ENCODE results near the gene RNF187. TPM values are rescaled to one million over a fixed set of nuclear protein-coding genes. Genes with fewer than 3 reads are reported as not detected.

The RNF187 gene
- polyA plus RNA-seq, 1 experiment: 106 TPM

DNA sequence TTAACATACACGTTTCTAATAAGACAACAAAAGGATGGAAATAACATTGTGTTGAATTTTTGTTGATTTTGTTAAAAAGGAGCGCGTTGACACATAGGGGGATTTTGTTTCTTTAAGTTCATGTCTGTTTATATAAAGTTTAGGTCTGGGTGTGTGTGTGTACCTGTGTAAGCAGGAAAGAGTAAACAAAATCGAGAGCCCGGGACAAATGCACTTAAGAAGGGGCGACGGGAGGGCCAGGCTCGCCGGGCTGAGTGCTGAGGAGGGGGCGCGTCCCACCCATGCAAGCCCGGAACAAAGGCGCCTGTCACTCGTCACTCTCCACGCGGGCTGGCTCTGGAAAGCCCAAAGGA, 41.7 kb upstream of the RNF187 start:
- ChIA-PET CTCF (no interaction called here), POLR2A (no interaction called here)
- H3K36me3 ChIP-seq (ENCODE audit: control insufficient read depth, insufficient read depth, low read length): no peaks in the 10 kb centered on the region
- peaks cover 22% of the 10 kb centered on the region for H3K27me3 ChIP-seq (ENCODE audit: control insufficient read depth, insufficient read depth, low read length)
- no peak overlapping the region for H3K4me3 ChIP-seq (ENCODE audit: low read depth, low read length)
- TF ChIP-seq, protein P1, sequence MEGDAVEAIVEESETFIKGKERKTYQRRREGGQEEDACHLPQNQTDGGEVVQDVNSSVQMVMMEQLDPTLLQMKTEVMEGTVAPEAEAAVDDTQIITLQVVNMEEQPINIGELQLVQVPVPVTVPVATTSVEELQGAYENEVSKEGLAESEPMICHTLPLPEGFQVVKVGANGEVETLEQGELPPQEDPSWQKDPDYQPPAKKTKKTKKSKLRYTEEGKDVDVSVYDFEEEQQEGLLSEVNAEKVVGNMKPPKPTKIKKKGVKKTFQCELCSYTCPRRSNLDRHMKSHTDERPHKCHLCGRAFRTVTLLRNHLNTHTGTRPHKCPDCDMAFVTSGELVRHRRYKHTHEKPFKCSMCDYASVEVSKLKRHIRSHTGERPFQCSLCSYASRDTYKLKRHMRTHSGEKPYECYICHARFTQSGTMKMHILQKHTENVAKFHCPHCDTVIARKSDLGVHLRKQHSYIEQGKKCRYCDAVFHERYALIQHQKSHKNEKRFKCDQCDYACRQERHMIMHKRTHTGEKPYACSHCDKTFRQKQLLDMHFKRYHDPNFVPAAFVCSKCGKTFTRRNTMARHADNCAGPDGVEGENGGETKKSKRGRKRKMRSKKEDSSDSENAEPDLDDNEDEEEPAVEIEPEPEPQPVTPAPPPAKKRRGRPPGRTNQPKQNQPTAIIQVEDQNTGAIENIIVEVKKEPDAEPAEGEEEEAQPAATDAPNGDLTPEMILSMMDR (IDR thresholded peaks at IDR 0.05; ENCODE audit: insufficient read depth, low read depth, low read length): no peak
- DNase-seq (ENCODE audit: low read depth): no peak

DNA sequence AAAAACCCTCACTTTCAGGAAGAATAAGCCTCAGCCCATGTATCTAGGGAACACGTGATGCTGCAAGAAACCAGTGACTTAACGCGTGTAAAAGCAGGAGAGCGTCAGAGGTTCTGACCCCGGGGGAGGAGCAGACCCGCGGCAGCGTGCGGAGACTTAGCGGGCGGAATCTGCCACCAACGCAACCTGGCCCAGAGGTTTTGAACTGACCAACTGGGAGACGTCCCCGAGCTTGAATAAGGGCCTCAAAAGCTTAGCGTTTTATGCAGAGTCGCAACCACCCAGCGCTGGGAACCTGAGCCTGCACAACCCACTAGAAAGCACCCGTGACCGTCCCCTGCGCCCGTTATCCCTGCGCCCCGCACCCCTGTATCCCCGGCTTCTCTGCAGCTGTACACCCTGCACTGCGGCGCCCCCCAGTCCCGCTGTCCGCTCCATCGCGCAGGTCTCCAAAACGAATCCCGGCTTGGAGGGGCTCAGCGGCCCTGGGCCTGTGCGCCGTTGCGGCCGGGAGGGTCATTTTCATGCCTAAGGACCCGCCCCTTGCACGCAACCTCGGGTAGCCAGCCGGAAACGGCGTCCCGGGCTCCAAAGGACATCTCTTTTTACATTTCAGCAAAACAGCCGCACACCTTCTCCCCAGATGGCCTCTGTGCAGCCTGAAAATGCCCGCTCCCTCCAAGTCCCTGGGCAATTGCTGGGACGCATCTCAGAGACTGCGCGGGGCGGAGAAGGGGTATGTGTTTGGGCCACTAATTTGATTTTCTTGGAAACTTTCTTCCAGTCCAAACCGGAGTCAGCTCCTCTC, 41.1 kb upstream of the RNF187 start:
- no peak for DNase-seq (ENCODE audit: low read depth)
- H3K36me3 ChIP-seq (ENCODE audit: control insufficient read depth, insufficient read depth, low read length): no peaks in the 10 kb centered on the region
- ChIA-PET POLR2A (no interaction called here), CTCF (interaction anchor here (1.2 kb wide), 1 partner anchor 12 kb away, joined by 3 read pairs; a partner anchor contains a TSS)
- no peak overlapping the region for H3K4me3 ChIP-seq (ENCODE audit: low read depth, low read length)
- H3K27me3 ChIP-seq (ENCODE audit: control insufficient read depth, insufficient read depth, low read length): peaks cover 20% of the 10 kb centered on the region
- TF ChIP-seq, protein P1 (IDR thresholded peaks at IDR 0.05; ENCODE audit: insufficient read depth, low read depth, low read length): no peak

DNA sequence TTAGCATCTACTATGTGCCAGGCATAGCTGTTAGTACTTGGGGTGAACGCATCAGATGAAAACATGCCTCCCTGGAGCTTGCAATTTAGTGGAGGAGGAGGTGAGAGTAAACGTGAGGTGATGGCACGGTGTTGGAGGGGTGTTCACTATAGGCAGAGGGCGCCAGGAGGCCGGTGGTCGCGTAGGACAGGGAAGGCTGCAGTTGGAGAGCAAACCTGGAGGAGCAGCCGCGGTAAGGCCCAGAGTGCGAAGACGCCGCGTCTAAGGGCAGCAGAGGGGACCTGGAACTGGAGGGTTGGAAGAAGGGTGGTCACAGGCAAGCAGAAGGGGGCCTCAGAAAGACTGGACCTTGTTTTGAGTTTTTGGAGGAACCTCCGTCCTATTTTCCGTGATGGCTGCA, 40.3 kb upstream of the RNF187 start:
- Histone ChIP-seq H3K36me3 (ENCODE audit: control insufficient read depth, insufficient read depth, low read length) (no peaks in the 10 kb centered on the region), H3K27me3 (ENCODE audit: control insufficient read depth, insufficient read depth, low read length) (peaks cover 14% of the 10 kb centered on the region), H3K4me3 (ENCODE audit: low read depth, low read length) (no peak overlapping the region)
- no peak for DNase-seq (ENCODE audit: low read depth)
- ChIA-PET CTCF (interaction anchor here (1.2 kb wide), 1 partner anchor 12 kb away, joined by 3 read pairs; a partner anchor contains a TSS), POLR2A (no interaction called here)
- TF ChIP-seq, protein P1 (IDR thresholded peaks at IDR 0.05; ENCODE audit: insufficient read depth, low read depth, low read length): no peak

DNA sequence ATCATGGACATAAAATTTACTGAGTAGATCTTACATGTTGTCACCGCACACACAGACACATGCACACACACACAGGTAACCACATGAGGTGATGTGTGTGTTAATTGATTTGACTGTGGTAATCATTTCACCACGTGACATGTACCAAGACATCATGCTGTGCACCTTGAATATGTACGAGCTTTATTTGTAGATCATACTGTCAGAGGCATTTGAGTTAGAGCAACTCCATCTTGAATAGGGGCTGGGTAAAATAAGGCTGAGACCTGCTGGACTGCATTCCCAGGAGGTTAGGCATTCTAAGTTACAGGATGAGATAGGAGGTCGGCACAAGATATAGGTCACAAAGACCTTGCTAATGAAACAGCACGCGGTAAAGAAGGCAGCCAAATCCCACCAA, 38.8 kb upstream of the RNF187 start:
- TF ChIP-seq, protein P1 (IDR thresholded peaks at IDR 0.05; ENCODE audit: insufficient read depth, low read depth, low read length): no peak
- Histone ChIP-seq H3K36me3 (ENCODE audit: control insufficient read depth, insufficient read depth, low read length) (no peaks in the 10 kb centered on the region), H3K27me3 (ENCODE audit: control insufficient read depth, insufficient read depth, low read length) (peaks cover 14% of the 10 kb centered on the region), H3K4me3 (ENCODE audit: low read depth, low read length) (no peak overlapping the region)
- DNase-seq (ENCODE audit: low read depth): no peak
- CTCF ChIA-PET: interaction anchor here (1.4 kb wide), 1 partner anchor 55 kb away, joined by 3 read pairs; no protein-coding TSS in a partner anchor
- POLR2A ChIA-PET: no interaction called here

DNA sequence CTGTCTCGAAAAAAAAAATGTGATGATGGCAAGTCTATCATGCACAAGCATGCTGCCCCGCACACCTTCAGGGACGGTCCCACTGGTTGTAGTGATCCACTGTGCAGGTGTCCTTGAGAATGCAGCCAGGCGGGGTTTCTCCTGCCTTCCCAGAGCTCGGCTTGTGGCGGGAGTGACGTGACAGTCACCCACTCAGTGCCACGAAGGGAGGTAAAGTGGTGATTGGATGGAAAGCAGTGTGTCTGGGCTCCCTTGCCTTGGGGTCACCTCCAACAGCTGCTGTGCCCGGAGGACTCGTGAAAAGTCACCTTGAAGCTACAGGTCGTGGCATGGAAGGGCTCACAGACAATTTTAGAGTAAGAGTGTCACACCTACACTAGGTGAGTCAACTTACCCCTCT, 37.0 kb upstream of the RNF187 start:
- ChIA-PET CTCF (interaction anchor here (0.6 to 1.1 kb wide), 2 partner anchors 8 to 94 kb away, joined by 3 read pairs; a partner anchor contains a TSS), POLR2A (no interaction called here)
- H3K36me3 ChIP-seq (ENCODE audit: control insufficient read depth, insufficient read depth, low read length): no peaks in the 10 kb centered on the region
- no peak for DNase-seq (ENCODE audit: low read depth)
- TF ChIP-seq, protein P1 (IDR thresholded peaks at IDR 0.05; ENCODE audit: insufficient read depth, low read depth, low read length): no peak
- peaks cover 14% of the 10 kb centered on the region for H3K27me3 ChIP-seq (ENCODE audit: control insufficient read depth, insufficient read depth, low read length)
- no peak overlapping the region for H3K4me3 ChIP-seq (ENCODE audit: low read depth, low read length)

All from BJ (cell line).